WERI-Rb-1 (cell line): Measurements from ENCODE around the gene ITCH.

ENCODE experiments used
- DNase-seq: peaks from one replicate; pipeline ENCODE4 v3.0.0-alpha.2; 2020
- H3K27ac ChIP-seq: fragments of 250-450 bp; sonication (Bioruptor Pico); 2 replicates; pipeline ENCODE4 v1.5.1; 2020; ENCODE audit warnings: mild to moderate bottlenecking, moderate library complexity
- H3K27me3 ChIP-seq: fragments of 250-450 bp; sonication (Bioruptor Pico); 2 replicates; pipeline ENCODE4 v1.5.1; 2021; ENCODE audit warnings: mild to moderate bottlenecking, low read depth, moderate library complexity; ENCODE audit not compliant: insufficient read depth, severe bottlenecking
- H3K36me3 ChIP-seq: fragments of 250-450 bp; sonication (Bioruptor Pico); 2 replicates; pipeline ENCODE4 v1.5.1; 2020; ENCODE audit warnings: mild to moderate bottlenecking, moderate library complexity
- H3K4me3 ChIP-seq: 2 replicates; pipeline ENCODE4 v1.5.1; 2011; ENCODE audit warnings: low read depth, mild to moderate bottlenecking, control low read depth, low read length
- H3K9me3 ChIP-seq: fragments of 250-450 bp; sonication (Bioruptor Pico); 2 replicates; pipeline ENCODE4 v1.5.1; 2021; ENCODE audit warnings: mild to moderate bottlenecking, moderate library complexity; ENCODE audit not compliant: severe bottlenecking
- TF ChIP-seq, protein P1 (sequence below): IDR thresholded peaks from 2 replicates; pipeline ENCODE4 v1.5.1; 2011; ENCODE audit warnings: low read depth, mild to moderate bottlenecking, control low read depth, inconsistent platforms, low read length

ITCH gene

GRCh38 chr20:34448517-34448916 lies 85.4 kb downstream of the ITCH start:
- H3K4me3 ChIP-seq: no peak overlapping the region
- no peak overlapping the region for H3K27ac ChIP-seq
- TF ChIP-seq, protein P1, sequence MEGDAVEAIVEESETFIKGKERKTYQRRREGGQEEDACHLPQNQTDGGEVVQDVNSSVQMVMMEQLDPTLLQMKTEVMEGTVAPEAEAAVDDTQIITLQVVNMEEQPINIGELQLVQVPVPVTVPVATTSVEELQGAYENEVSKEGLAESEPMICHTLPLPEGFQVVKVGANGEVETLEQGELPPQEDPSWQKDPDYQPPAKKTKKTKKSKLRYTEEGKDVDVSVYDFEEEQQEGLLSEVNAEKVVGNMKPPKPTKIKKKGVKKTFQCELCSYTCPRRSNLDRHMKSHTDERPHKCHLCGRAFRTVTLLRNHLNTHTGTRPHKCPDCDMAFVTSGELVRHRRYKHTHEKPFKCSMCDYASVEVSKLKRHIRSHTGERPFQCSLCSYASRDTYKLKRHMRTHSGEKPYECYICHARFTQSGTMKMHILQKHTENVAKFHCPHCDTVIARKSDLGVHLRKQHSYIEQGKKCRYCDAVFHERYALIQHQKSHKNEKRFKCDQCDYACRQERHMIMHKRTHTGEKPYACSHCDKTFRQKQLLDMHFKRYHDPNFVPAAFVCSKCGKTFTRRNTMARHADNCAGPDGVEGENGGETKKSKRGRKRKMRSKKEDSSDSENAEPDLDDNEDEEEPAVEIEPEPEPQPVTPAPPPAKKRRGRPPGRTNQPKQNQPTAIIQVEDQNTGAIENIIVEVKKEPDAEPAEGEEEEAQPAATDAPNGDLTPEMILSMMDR: no peak
- H3K27me3 ChIP-seq: no peaks in the 10 kb centered on the region
- no peak for DNase-seq
- H3K36me3 ChIP-seq: peaks cover 70% of the 10 kb centered on the region
- no peaks in the 10 kb centered on the region for H3K9me3 ChIP-seq

- Histone ChIP-seq H3K9me3 (no peaks in the 10 kb centered on the region), H3K27me3 (no peaks in the 10 kb centered on the region), H3K4me3 (no peak overlapping the region), H3K27ac (no peak overlapping the region), H3K36me3 (peaks cover 59% of the 10 kb centered on the region)
- no peak for DNase-seq
- TF ChIP-seq, protein P1: no peak
These were observed 86.9 kb downstream of the ITCH start for GRCh38 chr20:34449674-34450592.

- TF ChIP-seq, protein P1: no peak
- H3K36me3 ChIP-seq: peaks cover 41% of the 10 kb centered on the region
- H3K27ac ChIP-seq: no peak overlapping the region
- no peak overlapping the region for H3K4me3 ChIP-seq
- no peaks in the 10 kb centered on the region for H3K9me3 ChIP-seq
- H3K27me3 ChIP-seq: no peaks in the 10 kb centered on the region
- no peak for DNase-seq
These were observed 89.4 kb downstream of the ITCH start for GRCh38 chr20:34452281-34452982.

DNA sequence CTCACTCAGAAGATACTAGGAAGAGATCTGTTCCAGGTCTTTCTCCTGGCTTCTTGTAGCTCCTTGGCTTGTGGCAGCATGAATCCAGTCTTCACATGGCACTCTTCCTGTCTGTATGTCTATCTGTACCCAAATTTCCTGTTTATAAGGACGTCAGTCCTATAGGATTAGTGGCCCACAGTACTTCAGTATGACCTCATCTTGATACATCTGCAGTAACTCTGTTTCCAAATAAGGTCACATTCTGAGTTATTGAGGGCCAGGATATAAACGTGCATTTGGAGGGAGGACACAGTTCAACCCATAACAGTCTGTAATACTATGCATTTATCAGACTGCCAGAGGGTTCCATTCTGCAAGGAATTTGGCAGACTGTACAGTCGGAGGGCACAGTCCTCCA lies 95.6 kb downstream of the ITCH start:
- H3K36me3 ChIP-seq: peaks cover 47% of the 10 kb centered on the region
- no peak for DNase-seq

GRCh38 chr20:34459209-34459897 lies 96.3 kb downstream of the ITCH start:
- H3K36me3 ChIP-seq: peaks cover 47% of the 10 kb centered on the region
- no peaks in the 10 kb centered on the region for H3K27me3 ChIP-seq
- TF ChIP-seq, protein P1: no peak
- H3K4me3 ChIP-seq: no peak overlapping the region
- no peak for DNase-seq
- H3K9me3 ChIP-seq: no peaks in the 10 kb centered on the region
- H3K27ac ChIP-seq: no peak overlapping the region

More for the DNA sequence above, 95.6 kb downstream of the ITCH start:
- H3K27me3 ChIP-seq: no peaks in the 10 kb centered on the region
- TF ChIP-seq, protein P1: no peak
- no peak overlapping the region for H3K27ac ChIP-seq
- no peaks in the 10 kb centered on the region for H3K9me3 ChIP-seq
- no peak overlapping the region for H3K4me3 ChIP-seq
